H1 (cell line): Measurements from ENCODE around the gene PHYH. TPM values are rescaled to one million over a fixed set of nuclear protein-coding genes. Genes with fewer than 3 reads are reported as not detected.

Experiments
- BACH1 ChIP-seq: IDR thresholded peaks from 2 replicates; pipeline ENCODE4 v1.6.1; 2012; ENCODE audit warnings: low read length, improper control_type of control experiment
- CBX5 ChIP-seq: fragments of 300-800, 300-1000 bp; sonication (generic); IDR thresholded peaks from 2 replicates; pipeline ENCODE4 v1.7.1; 2016; ENCODE audit warnings: antibody characterized with exemption, low read length, low read depth
- KDM5A ChIP-seq: fragments of 200-600 bp; IDR thresholded peaks from 2 replicates; pipeline ENCODE4 v1.7.1; 2012; ENCODE audit warnings: mild to moderate bottlenecking, low read length, inconsistent platforms, mixed read lengths
- NANOG ChIP-seq: IDR thresholded peaks from 2 replicates; pipeline ENCODE4 v1.6.1; 2011; ENCODE audit warnings: low read length, low read depth, mild to moderate bottlenecking, inconsistent platforms; ENCODE audit not compliant: insufficient read depth, poor library complexity, severe bottlenecking
- PHF8 ChIP-seq: fragments of 200-600 bp; sonication (generic); conservative IDR thresholded peaks from 2 replicates; pipeline ENCODE4 v1.7.1; 2012; ENCODE audit warnings: low read depth, mild to moderate bottlenecking, inconsistent platforms, low read length, moderate library complexity
- SIN3A ChIP-seq, 2 experiments: IDR thresholded peaks in 1 of 2; conservative IDR thresholded peaks in 1 of 2; 2 replicates each; pipeline ENCODE4 v1.6.1; 2011 to 2012; ENCODE audit warnings: low read length in 2 of 2, improper control_type of control experiment in 1 of 2, low read depth in 1 of 2, mild to moderate bottlenecking in 1 of 2
- TAF1 ChIP-seq: IDR thresholded peaks from 2 replicates; pipeline ENCODE4 v1.6.1; 2011; ENCODE audit warnings: mild to moderate bottlenecking, low read depth, low read length
- polyA plus RNA-seq, 7 experiments: library from polyadenylated mRNA; depleted of rRNA in 3 of 7; stranded (reverse) in 5 of 7; unstranded in 2 of 7; fragments of >200 nt in 5 of 7; fragments of 200-250 nt in 2 of 7; gene quantifications; 1 replicate in 5 of 7; 2 replicates in 1 of 7; 4 replicates in 1 of 7; pipeline versions ENCODE4 v1.2.1 to v1.2.3, GENCODE V29; 2011 to 2013; ENCODE audit warnings: missing spikeins in 2 of 7, mixed read lengths in 2 of 7
- total RNA-seq: library from RNA; stranded (reverse); fragmentation: NEBNext Ultra II Directional; extraction: Animal tissue kit (Norgen Biotek cat#: 25700); gene quantifications from 2 replicates; pipeline ENCODE4 v1.2.1, GENCODE V29; 2021
- TF ChIP-seq, protein P1 (sequence below): IDR thresholded peaks from 2 replicates; pipeline ENCODE4 v1.6.1; 2011; ENCODE audit warnings: low read depth, mild to moderate bottlenecking, low read length; ENCODE audit not compliant: insufficient read depth

PHYH gene
- total and polyA plus RNA-seq, 2 of the 8 experiments (the other 6 are each of a cell fraction or from before 2014, with no cell fraction given) = 22.0 to 22.7 TPM

GRCh38 chr10:13319166-13319565 lies 19.3 kb upstream of the PHYH start (continued):
- TF ChIP-seq NANOG = no peak
- no peak for TF ChIP-seq TAF1
- no peak for TF ChIP-seq KDM5A
- TF ChIP-seq PHF8 = no peak
- no peak for TF ChIP-seq BACH1
- no peak for TF ChIP-seq SIN3A (conservative IDR thresholded peaks at IDR 0.05 in 1 of 2, IDR thresholded peaks at IDR 0.05 in 1 of 2; ENCODE audit: low read depth in 1 of 2, low read length in 2 of 2)
- TF ChIP-seq CBX5 = no peak
- TF ChIP-seq, protein P1, sequence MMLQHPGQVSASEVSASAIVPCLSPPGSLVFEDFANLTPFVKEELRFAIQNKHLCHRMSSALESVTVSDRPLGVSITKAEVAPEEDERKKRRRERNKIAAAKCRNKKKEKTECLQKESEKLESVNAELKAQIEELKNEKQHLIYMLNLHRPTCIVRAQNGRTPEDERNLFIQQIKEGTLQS = no peak
